SK-N-SH treated with all-trans-retinoic acid at 6 μM for 48 hours (cell line): ENCODE measurements around the gene TMEM132D.

Experiments used
- ATAC-seq: fragments of 200-7000 bp; cut with Tn5 transposase; 3 replicates; pipeline ENCODE4 v1.9.1; 2020; ENCODE audit warnings: mild to moderate bottlenecking, moderate library complexity
- ARNTL ChIP-seq: fragments of 450-650 bp; formaldehyde crosslinking; IDR thresholded peaks from 2 replicates; pipeline ENCODE4 v1.5.0; 2020; ENCODE audit warnings: low read depth, mild to moderate bottlenecking, moderate library complexity, borderline replicate concordance
- CREB5 ChIP-seq: fragments of 250-450 bp; sonication (Bioruptor Pico); IDR thresholded peaks from 2 replicates; pipeline ENCODE4 v1.5.1; 2020; ENCODE audit warnings: low read depth, mild to moderate bottlenecking, moderate library complexity
- CSRNP3 ChIP-seq: fragments of 250-450 bp; sonication (Bioruptor Pico); IDR thresholded peaks from 2 replicates; pipeline ENCODE4 v1.5.1; 2021; ENCODE audit warnings: mild to moderate bottlenecking, moderate library complexity
- ESRRG ChIP-seq: fragments of 250-450 bp; sonication (Bioruptor Pico); IDR thresholded peaks from 2 replicates; pipeline ENCODE4 v1.6.1; 2021; ENCODE audit warnings: mild to moderate bottlenecking
- GLIS3 ChIP-seq: fragments of 250-450 bp; sonication (Bioruptor Pico); IDR thresholded peaks from 2 replicates; pipeline ENCODE4 v1.5.0; 2020; ENCODE audit warnings: mild to moderate bottlenecking, moderate library complexity
- ISL1 ChIP-seq: fragments of 250-450 bp; sonication (Bioruptor Pico); IDR thresholded peaks from 2 replicates; pipeline ENCODE4 v2.1.2; 2022; ENCODE audit warnings: mild to moderate bottlenecking, moderate library complexity
- OSR1 ChIP-seq: fragments of 250-450 bp; sonication (Bioruptor Pico); IDR thresholded peaks from 2 replicates; pipeline ENCODE4 v1.8.0; 2022; ENCODE audit warnings: moderate library complexity, mild to moderate bottlenecking, inconsistent platforms
- PATZ1 ChIP-seq: fragments of 250-450 bp; sonication (Bioruptor Pico); IDR thresholded peaks from 2 replicates; pipeline ENCODE4 v1.8.0; 2020; ENCODE audit warnings: mild to moderate bottlenecking, moderate library complexity, borderline replicate concordance
- POU6F1 ChIP-seq: fragments of 250-450 bp; sonication (Bioruptor Pico); IDR thresholded peaks from 2 replicates; pipeline ENCODE4 v1.8.0; 2021; ENCODE audit warnings: low read depth, mild to moderate bottlenecking, moderate library complexity, borderline replicate concordance
- PPARA ChIP-seq: fragments of 250-450 bp; sonication (Bioruptor Pico); IDR thresholded peaks from 2 replicates; pipeline ENCODE4 v1.5.0; 2020; ENCODE audit warnings: mild to moderate bottlenecking, borderline replicate concordance
- RARB ChIP-seq: fragments of 250-450 bp; sonication (Bioruptor Pico); IDR thresholded peaks from 2 replicates; pipeline ENCODE4 v1.8.0; 2021; ENCODE audit warnings: mild to moderate bottlenecking, moderate library complexity
- SNAI2 ChIP-seq: fragments of 250-450 bp; sonication (Bioruptor Pico); IDR thresholded peaks from 2 replicates; pipeline ENCODE4 v1.5.0; 2020; ENCODE audit warnings: mild to moderate bottlenecking, moderate library complexity
- TCF4 ChIP-seq: fragments of 250-450 bp; sonication (Bioruptor Pico); IDR thresholded peaks from 2 replicates; pipeline ENCODE4 v1.8.0; 2021; ENCODE audit warnings: mild to moderate bottlenecking, moderate library complexity, borderline replicate concordance
- TOX ChIP-seq: fragments of 250-450 bp; sonication (Bioruptor Pico); IDR thresholded peaks from 2 replicates; pipeline ENCODE4 v1.8.0; 2021; ENCODE audit warnings: mild to moderate bottlenecking, moderate library complexity, borderline replicate concordance
- TSHZ2 ChIP-seq: fragments of 250-450 bp; sonication (Bioruptor Pico); IDR thresholded peaks from 2 replicates; pipeline ENCODE4 v1.5.0; 2020; ENCODE audit warnings: mild to moderate bottlenecking, moderate library complexity
- ZC3H10 ChIP-seq: fragments of 250-450 bp; sonication (Bioruptor Pico); IDR thresholded peaks from 2 replicates; pipeline ENCODE4 v1.5.1; 2021; ENCODE audit warnings: mild to moderate bottlenecking, moderate library complexity
- ZFP3 ChIP-seq: fragments of 250-450 bp; sonication (Bioruptor Pico); IDR thresholded peaks from 2 replicates; pipeline ENCODE4 v1.5.0; 2020; ENCODE audit warnings: mild to moderate bottlenecking, moderate library complexity
- ZFP30 ChIP-seq: fragments of 450-650 bp; formaldehyde crosslinking; IDR thresholded peaks from 2 replicates; pipeline ENCODE4 v1.5.0; 2022; ENCODE audit warnings: mild to moderate bottlenecking, moderate library complexity
- ZNF565 ChIP-seq: fragments of 450-650 bp; formaldehyde crosslinking; conservative IDR thresholded peaks from 2 replicates; pipeline ENCODE4 v1.5.0; 2020; ENCODE audit warnings: low read depth, mild to moderate bottlenecking, moderate library complexity
- ZNF70 ChIP-seq: fragments of 450-650 bp; formaldehyde crosslinking; IDR thresholded peaks from 2 replicates; pipeline ENCODE4 v1.5.0; 2020; ENCODE audit warnings: mild to moderate bottlenecking, moderate library complexity
- ZNF8 ChIP-seq: fragments of 450-650 bp; formaldehyde crosslinking; IDR thresholded peaks from 2 replicates; pipeline ENCODE4 v1.5.0; 2020; ENCODE audit warnings: mild to moderate bottlenecking, moderate library complexity

Gene TMEM132D

GRCh38 chr12:129635021-129635685 lies 268.7 kb downstream of the TMEM132D start:
- ATAC-seq = no peak
- TF ChIP-seq CSRNP3 (no peak), SNAI2 (CRISPR knock-in tag) (no peak), GLIS3 (CRISPR knock-in tag) (no peak), ARNTL (no peak), TCF4 (CRISPR knock-in tag) (no peak), ZNF70 (CRISPR knock-in tag) (no peak), ZC3H10 (CRISPR knock-in tag) (no peak), POU6F1 (CRISPR knock-in tag) (no peak), ZNF8 (CRISPR knock-in tag) (no peak), RARB (CRISPR knock-in tag) (no peak), TSHZ2 (no peak), PPARA (CRISPR knock-in tag) (no peak), CREB5 (CRISPR knock-in tag) (no peak), ISL1 (no peak), ZNF565 (CRISPR knock-in tag) (no peak), OSR1 (CRISPR knock-in tag) (no peak)

- no peak for ATAC-seq
- TF ChIP-seq PATZ1 (CRISPR knock-in tag) = no peak
- no peak for TF ChIP-seq RARB (CRISPR knock-in tag)
- TF ChIP-seq ZFP30 = no peak
- TF ChIP-seq CREB5 (CRISPR knock-in tag) = no peak
- no peak for TF ChIP-seq SNAI2 (CRISPR knock-in tag)
- TF ChIP-seq ZNF70 (CRISPR knock-in tag) = no peak
- TF ChIP-seq ZNF8 (CRISPR knock-in tag) = no peak
- no peak for TF ChIP-seq GLIS3 (CRISPR knock-in tag)
- TF ChIP-seq TCF4 (CRISPR knock-in tag) = no peak
- TF ChIP-seq CSRNP3 = no peak
- TF ChIP-seq ARNTL = no peak
- no peak for TF ChIP-seq ZC3H10 (CRISPR knock-in tag)
- no peak for TF ChIP-seq OSR1 (CRISPR knock-in tag)
- no peak for TF ChIP-seq PPARA (CRISPR knock-in tag)
- no peak for TF ChIP-seq TSHZ2
- no peak for TF ChIP-seq ZNF565 (CRISPR knock-in tag)
- no peak for TF ChIP-seq TOX (CRISPR knock-in tag)
- TF ChIP-seq ESRRG (CRISPR knock-in tag) = no peak
- TF ChIP-seq ZFP3 = no peak
These were observed 272.5 kb downstream of the TMEM132D start for GRCh38 chr12:129631316-129631715.
